Neural progenitor cell (in vitro differentiated cells): ENCODE data around the gene ZBED5. TPM values are rescaled to one million over a fixed set of nuclear protein-coding genes. Genes with fewer than 3 reads are reported as not detected.
"Not testable (repeated sequence)": the region's sequence is repeated elsewhere in the genome, so short reads cannot be mapped to it uniquely, and the experiment has no call there.

Experiments used
- DNase-seq: peaks from one replicate; pipeline ENCODE4 v3.0.0-alpha.2; 2016; ENCODE audit warnings: low spot score
- H2AFZ ChIP-seq: fragments of 200-600 bp; sonication (generic); replicated peaks from 2 replicates; pipeline ENCODE4 v1.6.1; 2016; ENCODE audit warnings: antibody characterized with exemption
- H3F3A ChIP-seq: fragments of 200-600 bp; sonication (generic); 2 replicates; pipeline ENCODE4 v1.6.1; 2016; ENCODE audit warnings: antibody characterized with exemption, low read depth
- H3K27ac ChIP-seq: fragments of 200-600 bp; sonication (generic); 2 replicates; pipeline ENCODE4 v1.5.1; 2016; ENCODE audit warnings: mild to moderate bottlenecking
- H3K27me3 ChIP-seq: fragments of 200-600 bp; sonication (generic); 2 replicates; pipeline ENCODE4 v1.6.1; 2016; ENCODE audit warnings: mild to moderate bottlenecking, moderate library complexity
- H3K36me3 ChIP-seq: fragments of 200-600 bp; sonication (generic); 2 replicates; pipeline ENCODE4 v1.5.1; 2016
- H3K4me1 ChIP-seq: fragments of 200-600 bp; sonication (generic); 2 replicates; pipeline ENCODE4 v1.6.1; 2016; ENCODE audit warnings: mixed run types
- H3K4me2 ChIP-seq: fragments of 200-600 bp; sonication (generic); 2 replicates; pipeline ENCODE4 v1.6.1; 2016
- H3K4me3 ChIP-seq: fragments of 200-600 bp; sonication (generic); 2 replicates; pipeline ENCODE4 v1.5.1; 2016
- H3K79me2 ChIP-seq: fragments of 200-600 bp; sonication (generic); 2 replicates; pipeline ENCODE4 v1.6.1; 2016; ENCODE audit warnings: low read depth
- H3K9ac ChIP-seq: fragments of 200-600 bp; sonication (generic); 2 replicates; pipeline ENCODE4 v1.6.1; 2016
- H3K9me3 ChIP-seq: fragments of 200-600 bp; sonication (generic); 2 replicates; pipeline ENCODE4 v1.5.1; 2016; ENCODE audit warnings: low read depth
- H4K20me1 ChIP-seq: fragments of 200-600 bp; sonication (generic); 2 replicates; pipeline ENCODE4 v1.6.1; 2016; ENCODE audit warnings: low read depth
- H3K27ac Mint-ChIP-seq: 3 replicates; pipeline ENCODE4 v1.8.0; 2021; ENCODE audit warnings: mixed read lengths
- H3K27me3 Mint-ChIP-seq: 2 replicates; pipeline ENCODE4 v1.8.0; 2022; ENCODE audit warnings: low read depth, mild to moderate bottlenecking, inconsistent platforms, moderate library complexity, mixed read lengths; ENCODE audit not compliant: insufficient read depth
- H3K36me3 Mint-ChIP-seq: 3 replicates; pipeline ENCODE4 v1.8.0; 2021; ENCODE audit warnings: mixed read lengths
- H3K4me1 Mint-ChIP-seq: 3 replicates; pipeline ENCODE4 v1.8.0; 2021; ENCODE audit warnings: mixed read lengths
- H3K4me3 Mint-ChIP-seq: 3 replicates; pipeline ENCODE4 v1.8.0; 2021; ENCODE audit warnings: mild to moderate bottlenecking, moderate library complexity, mixed read lengths
- H3K9me3 Mint-ChIP-seq: 3 replicates; pipeline ENCODE4 v1.8.0; 2020; ENCODE audit warnings: mixed read lengths
- CTCF ChIP-seq: fragments of 200-600 bp; sonication (generic); IDR thresholded peaks from 2 replicates; pipeline ENCODE4 v1.5.1; 2017; ENCODE audit warnings: antibody characterized with exemption, mild to moderate bottlenecking
- EZH2 ChIP-seq: fragments of 200-600 bp; sonication (generic); IDR thresholded peaks from 2 replicates; pipeline ENCODE4 v1.6.1; 2017; ENCODE audit warnings: antibody characterized with exemption, mild to moderate bottlenecking, moderate library complexity
- EZH2phosphoT487 ChIP-seq: fragments of 200-600 bp; sonication (generic); IDR thresholded peaks from 2 replicates; pipeline ENCODE4 v1.6.1; 2017; ENCODE audit warnings: antibody characterized with exemption
- total RNA-seq: library from RNA; depleted of rRNA; stranded (reverse); fragments of >200 nt; gene quantifications from 2 replicates; pipeline ENCODE4 v1.2.3, GENCODE V29; 2015; ENCODE audit warnings: low replicate concordance

The ZBED5 gene
- total RNA-seq, 1 donor from 2014 or later: 87.9 TPM

DNA sequence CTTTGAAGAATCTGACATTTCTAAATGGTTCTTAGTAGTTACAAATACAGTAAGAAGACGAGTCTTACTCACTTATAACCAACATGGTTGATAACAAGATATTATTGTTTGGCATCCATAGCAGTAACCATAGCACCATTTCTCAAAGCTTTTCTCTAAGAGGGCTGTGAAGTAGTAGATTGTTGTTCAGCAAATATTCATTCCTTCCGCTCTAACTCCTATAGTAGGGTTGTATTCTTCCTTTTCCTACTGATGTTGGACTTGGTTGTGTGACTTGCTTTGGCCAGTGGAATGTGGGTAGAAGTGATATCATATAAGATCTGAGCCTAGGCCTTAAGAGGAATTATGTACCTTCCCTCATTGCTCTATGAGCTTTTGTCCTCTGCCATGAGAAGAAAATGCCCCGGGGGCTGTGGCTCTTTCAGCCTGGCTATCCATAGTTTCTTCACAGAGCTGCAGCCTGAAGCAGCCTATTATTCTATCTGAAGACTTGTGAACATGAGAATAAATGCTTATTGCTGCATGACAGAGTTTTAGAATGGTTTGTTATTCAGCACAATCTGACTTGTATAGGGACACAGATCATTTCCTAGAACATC lies 28.9 kb upstream of the ZBED5 start:
- no peaks in the 10 kb centered on the region for H3K9me3 ChIP-seq
- no peaks in the 10 kb centered on the region for H3K27me3 Mint-ChIP-seq
- no peaks in the 10 kb centered on the region for H3F3A ChIP-seq
- H4K20me1 ChIP-seq: no peaks in the 10 kb centered on the region
- H3K4me3 ChIP-seq: no peak overlapping the region
- H3K4me1 ChIP-seq: no peaks in the 10 kb centered on the region
- H3K9me3 Mint-ChIP-seq: peaks cover 23% of the 10 kb centered on the region
- no peak overlapping the region for H3K27ac Mint-ChIP-seq
- no peak overlapping the region for H2AFZ ChIP-seq
- no peaks in the 10 kb centered on the region for H3K4me1 Mint-ChIP-seq
- H3K9ac ChIP-seq: no peak overlapping the region
- TF ChIP-seq EZH2 (no peak), CTCF (no peak), EZH2phosphoT487 (no peak)
- H3K79me2 ChIP-seq: no peaks in the 10 kb centered on the region
- DNase-seq: no peak
- peaks cover 3% of the 10 kb centered on the region for H3K36me3 Mint-ChIP-seq
- H3K4me3 Mint-ChIP-seq: no peak overlapping the region
- H3K4me2 ChIP-seq: no peak overlapping the region
- H3K36me3 ChIP-seq: no peaks in the 10 kb centered on the region
- no peak overlapping the region for H3K27ac ChIP-seq
- H3K27me3 ChIP-seq: no peaks in the 10 kb centered on the region

DNA sequence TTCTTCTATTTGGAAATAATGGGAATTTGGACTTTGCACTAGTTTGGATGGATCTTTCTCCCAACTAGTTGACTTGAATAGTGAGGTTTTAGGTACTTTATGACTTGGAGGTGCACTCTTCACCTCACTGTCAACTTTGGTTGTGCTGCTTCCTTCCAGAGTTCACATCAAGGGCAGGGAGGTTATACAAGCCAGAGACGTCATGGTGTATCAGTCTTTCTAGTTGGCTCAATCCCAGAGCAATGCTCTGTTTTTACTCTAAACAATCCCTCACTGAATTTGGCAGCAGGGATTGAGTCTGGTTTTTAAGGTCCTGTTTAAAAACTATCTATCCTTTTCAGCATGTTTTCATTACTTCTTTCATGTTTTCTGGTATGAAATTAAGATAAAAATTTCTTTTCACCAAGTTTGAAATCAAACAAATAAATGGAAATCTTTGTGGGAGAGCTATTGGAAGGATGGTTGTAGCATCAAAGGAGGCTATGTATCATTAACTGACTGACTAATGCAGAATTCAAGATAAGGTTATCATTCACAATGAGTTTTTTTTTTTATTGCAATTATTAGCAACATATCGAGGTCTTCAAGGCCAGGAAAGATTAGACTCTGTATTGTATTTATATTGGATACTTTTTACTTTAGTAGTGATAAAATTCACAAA lies 28.0 kb upstream of the ZBED5 start:
- H3K27ac Mint-ChIP-seq: no peak overlapping the region
- no peaks in the 10 kb centered on the region for H3K27me3 Mint-ChIP-seq
- peaks cover 3% of the 10 kb centered on the region for H3K36me3 Mint-ChIP-seq
- H3K27ac ChIP-seq: no peak overlapping the region
- H3K27me3 ChIP-seq: no peaks in the 10 kb centered on the region
- H3K9ac ChIP-seq: no peak overlapping the region
- TF ChIP-seq CTCF (no peak), EZH2phosphoT487 (no peak), EZH2 (no peak)
- H3K36me3 ChIP-seq: no peaks in the 10 kb centered on the region
- no peak for DNase-seq
- H3K9me3 ChIP-seq: no peaks in the 10 kb centered on the region
- no peaks in the 10 kb centered on the region for H3K4me1 Mint-ChIP-seq
- no peak overlapping the region for H3K4me2 ChIP-seq
- no peaks in the 10 kb centered on the region for H3K4me1 ChIP-seq
- no peaks in the 10 kb centered on the region for H4K20me1 ChIP-seq
- H3K4me3 Mint-ChIP-seq: no peak overlapping the region
- H3K4me3 ChIP-seq: no peak overlapping the region
- peaks cover 20% of the 10 kb centered on the region for H3K9me3 Mint-ChIP-seq
- H2AFZ ChIP-seq: no peak overlapping the region
- no peaks in the 10 kb centered on the region for H3K79me2 ChIP-seq
- H3F3A ChIP-seq: no peaks in the 10 kb centered on the region

DNA sequence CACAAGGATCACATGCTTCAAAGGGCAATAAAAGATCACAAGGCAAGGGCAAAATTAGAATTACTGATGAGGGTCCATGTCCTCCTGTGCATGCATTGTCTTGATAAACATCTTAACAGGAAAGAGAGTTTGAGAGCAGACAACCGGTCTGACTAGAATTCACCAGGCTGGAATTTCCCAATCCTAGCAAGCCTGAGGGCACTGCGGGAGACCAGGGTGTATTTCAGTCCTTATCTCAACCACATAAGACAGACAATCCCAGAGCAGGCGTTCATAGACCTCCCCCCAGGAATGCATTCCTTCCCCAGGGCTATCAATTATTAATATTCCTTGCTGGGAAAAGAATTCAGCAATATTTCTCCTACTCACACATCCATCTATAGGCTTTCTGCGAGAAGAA lies 26.4 kb upstream of the ZBED5 start:
- not testable (repeated sequence) for H3K4me3 ChIP-seq, DNase-seq, H3K27me3 Mint-ChIP-seq, H3K36me3 ChIP-seq, H4K20me1 ChIP-seq, H3K27me3 ChIP-seq, H3K4me2 ChIP-seq, H3K4me1 Mint-ChIP-seq, H3K27ac ChIP-seq, H3K79me2 ChIP-seq, H3K36me3 Mint-ChIP-seq, H3K9ac ChIP-seq, H3K9me3 ChIP-seq, H3F3A ChIP-seq, H3K4me3 Mint-ChIP-seq, H2AFZ ChIP-seq, H3K27ac Mint-ChIP-seq, H3K4me1 ChIP-seq
- peaks cover 14% of the 10 kb centered on the region for H3K9me3 Mint-ChIP-seq

DNA sequence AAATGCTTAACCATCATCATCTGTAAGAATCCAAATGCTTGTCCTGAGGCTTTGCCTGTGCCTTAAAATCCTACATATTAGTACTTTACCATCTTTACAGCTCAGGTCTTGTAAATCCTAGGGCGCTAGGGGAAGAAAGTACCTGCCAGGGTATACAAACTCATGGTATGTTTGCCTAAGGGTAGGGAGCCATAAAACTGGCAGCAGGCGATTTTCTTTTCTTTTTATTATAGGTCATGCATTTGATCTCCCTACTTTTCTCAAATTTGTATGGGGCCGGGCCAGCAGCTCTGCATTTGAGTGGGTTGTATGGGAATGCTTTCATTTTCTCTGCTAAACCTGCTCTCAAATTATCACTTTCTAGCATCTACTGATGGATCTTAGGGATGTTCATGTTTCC lies 24.0 kb upstream of the ZBED5 start:
- DNase-seq: no peak
- Histone ChIP-seq H3K36me3 (no peaks in the 10 kb centered on the region), H3K27me3 (no peaks in the 10 kb centered on the region)

More for the DNA sequence above, 24.0 kb upstream of the ZBED5 start:
- H3K4me1 ChIP-seq: no peaks in the 10 kb centered on the region
- no peak overlapping the region for H3K9ac ChIP-seq
- H3K27ac ChIP-seq: no peak overlapping the region
- no peaks in the 10 kb centered on the region for H3K27me3 Mint-ChIP-seq
- no peaks in the 10 kb centered on the region for H3K4me1 Mint-ChIP-seq
- TF ChIP-seq EZH2: no peak
- TF ChIP-seq EZH2phosphoT487: no peak
- no peak for TF ChIP-seq CTCF
- H3K9me3 Mint-ChIP-seq: peaks cover 15% of the 10 kb centered on the region
- H2AFZ ChIP-seq: no peak overlapping the region
- H3K79me2 ChIP-seq: no peaks in the 10 kb centered on the region
- no peak overlapping the region for H3K4me3 ChIP-seq
- no peak overlapping the region for H3K4me3 Mint-ChIP-seq
- no peak overlapping the region for H3K4me2 ChIP-seq
- H3K27ac Mint-ChIP-seq: no peak overlapping the region
- H3K9me3 ChIP-seq: no peaks in the 10 kb centered on the region
- no peaks in the 10 kb centered on the region for H3F3A ChIP-seq
- no peaks in the 10 kb centered on the region for H4K20me1 ChIP-seq
- peaks cover 13% of the 10 kb centered on the region for H3K36me3 Mint-ChIP-seq
